HG02798 (cell line): ENCODE results near the gene IGSF6.
"Not testable (repeated sequence)": the region's sequence is repeated elsewhere in the genome, so short reads cannot be mapped to it uniquely, and the experiment has no call there.

ENCODE experiments used
- ATAC-seq: cut with Tn5 transposase; IDR thresholded peaks from one replicate; pipeline ENCODE4 v1.9.1; 2021; ENCODE audit warnings: mild to moderate bottlenecking; ENCODE audit not compliant: unreplicated experiment, poor library complexity

IGSF6 gene

GRCh38 chr16:21605848-21606247 lies 46.6 kb downstream of the IGSF6 start:
- ATAC-seq = not testable (repeated sequence)

- no peak for ATAC-seq
Observed at GRCh38 chr16:21603928-21604327, 48.5 kb downstream of the IGSF6 start.

GRCh38 chr16:21602785-21603184 lies 49.6 kb downstream of the IGSF6 start:
- ATAC-seq = no peak

- ATAC-seq = peak; percentile 23
Observed at GRCh38 chr16:21600031-21600773, 52.2 kb downstream of the IGSF6 start.

- ATAC-seq = peak; percentile 94
Observed at GRCh38 chr16:21599122-21600030, 53.0 kb downstream of the IGSF6 start, which contains the start of gene METTL9. METTL9 (plus strand) TSS chr16:21599577; CDS start chr16:21599734, 157 bp downstream.

- no peak for ATAC-seq
Observed at GRCh38 chr16:21598701-21599121, 53.7 kb downstream of the IGSF6 start.

GRCh38 chr16:21598206-21598605 lies 54.2 kb downstream of the IGSF6 start:
- no peak for ATAC-seq

GRCh38 chr16:21597561-21598030 lies 54.8 kb downstream of the IGSF6 start:
- no peak for ATAC-seq

- ATAC-seq = no peak
Observed at GRCh38 chr16:21593530-21594289, 58.7 kb downstream of the IGSF6 start.

- no peak for ATAC-seq
Observed at GRCh38 chr16:21592191-21592590, 60.2 kb downstream of the IGSF6 start.

GRCh38 chr16:21590796-21591195 lies 61.6 kb downstream of the IGSF6 start:
- no peak for ATAC-seq

GRCh38 chr16:21590287-21590686 lies 62.1 kb downstream of the IGSF6 start:
- no peak for ATAC-seq

- no peak for ATAC-seq
Observed at GRCh38 chr16:21589551-21589950, 62.9 kb downstream of the IGSF6 start.
